SK-N-SH (cell line): ENCODE measurements around the gene OR10C1. TPM values are rescaled to one million over a fixed set of nuclear protein-coding genes. Genes with fewer than 3 reads are reported as not detected.

ENCODE experiments used
- CTCF ChIA-PET: fragments of 300-600, 350-600 bp; formaldehyde crosslinking; extraction: SDS; loops from one replicate; lab custom pipeline; 2021; lab: Yijun Ruan, JAX
- POLR2A ChIA-PET: fragments of 350-600 bp; sonication (Branson Sonifier 250); formaldehyde crosslinking; extraction: SDS; loops from one replicate; lab custom pipeline; 2020; ENCODE audit warnings: antibody characterized with exemption, inconsistent platforms; lab: Yijun Ruan, JAX
- DNase-seq: peaks from one replicate; pipeline ENCODE4 v3.0.0; 2012
- H2AFZ ChIP-seq: fragments of 200-600 bp; sonication (generic); 2 replicates; pipeline ENCODE4 v1.8.1; 2016; ENCODE audit warnings: antibody characterized with exemption, mild to moderate bottlenecking, low read depth
- H3F3A ChIP-seq: fragments of 200-600 bp; sonication (generic); replicated peaks from 2 replicates; pipeline ENCODE3; 2016; ENCODE audit warnings: antibody characterized with exemption, mild to moderate bottlenecking; ENCODE audit not compliant: insufficient read depth
- H3K27ac ChIP-seq, 2 experiments: fragments of 200-500 bp in 1 of 2; fragments of 200-600 bp in 1 of 2; sonication (Bioruptor generic) in 1 of 2; sonication (generic), shearing (Covaris generic) in 1 of 2; 2 replicates each; pipeline versions ENCODE4 v1.5.1 to v1.6.1; 2014 to 2016; ENCODE audit warnings: low read depth in 2 of 2, inconsistent platforms in 1 of 2, low read length in 1 of 2, mild to moderate bottlenecking in 1 of 2, mixed read lengths in 1 of 2
- H3K27me3 ChIP-seq: fragments of 200-600 bp; sonication (generic), shearing (Covaris generic); 2 replicates; pipeline ENCODE4 v1.6.1; 2016; ENCODE audit warnings: mixed run types; ENCODE audit not compliant: insufficient read depth
- H3K36me3 ChIP-seq, 2 experiments: fragments of 200-500 bp in 1 of 2; fragments of 200-600 bp in 1 of 2; sonication (Bioruptor generic) in 1 of 2; sonication (generic) in 1 of 2; replicated peaks in 1 of 2; 2 replicates each; pipeline versions ENCODE3 to v1.5.1; 2014 to 2016; ENCODE audit warnings: low read length in 1 of 2, mild to moderate bottlenecking in 1 of 2; ENCODE audit not compliant: insufficient read depth in 2 of 2, control insufficient read depth in 1 of 2
- H3K4me1 ChIP-seq, 2 experiments: fragments of 200-500 bp in 1 of 2; fragments of 200-600 bp in 1 of 2; sonication (Bioruptor generic) in 1 of 2; sonication (generic), shearing (Covaris generic) in 1 of 2; 2 replicates each; pipeline versions ENCODE4 v1.5.1 to v1.6.1; 2014 to 2016; ENCODE audit warnings: low read depth in 1 of 2, low read length in 1 of 2, mixed run types in 1 of 2; ENCODE audit not compliant: insufficient read depth in 2 of 2, control insufficient read depth in 1 of 2
- H3K4me2 ChIP-seq: fragments of 200-600 bp; sonication (generic), shearing (Covaris generic); 2 replicates; pipeline ENCODE4 v1.6.1; 2017; ENCODE audit warnings: mixed run types
- H3K4me3 ChIP-seq, 2 experiments: fragments of 200-500 bp in 1 of 2; fragments of 200-600 bp in 1 of 2; sonication (Bioruptor generic) in 1 of 2; sonication (generic), shearing (Covaris generic) in 1 of 2; 2 replicates each; pipeline versions ENCODE4 v1.5.1 to v1.8.1; 2014 to 2016; ENCODE audit warnings: low read depth in 2 of 2, inconsistent platforms in 1 of 2, low read length in 1 of 2, mild to moderate bottlenecking in 1 of 2, mixed read lengths in 1 of 2, moderate library complexity in 1 of 2
- H3K79me2 ChIP-seq: fragments of 200-600 bp; sonication (generic); 2 replicates; pipeline ENCODE4 v1.8.1; 2017; ENCODE audit warnings: mild to moderate bottlenecking; ENCODE audit not compliant: insufficient read depth
- H3K9ac ChIP-seq: fragments of 200-600 bp; sonication (generic); 2 replicates; pipeline ENCODE4 v1.6.1; 2017; ENCODE audit warnings: mixed run types
- H3K9me2 ChIP-seq: fragments of 200-600 bp; sonication (generic); 2 replicates; pipeline ENCODE4 v1.6.1; 2017; ENCODE audit warnings: mixed run types
- H3K9me3 ChIP-seq: fragments of 200-600 bp; sonication (generic); 2 replicates; pipeline ENCODE4 v1.6.1; 2017; ENCODE audit warnings: mixed run types, mild to moderate bottlenecking, moderate library complexity
- H4K20me1 ChIP-seq: fragments of 200-600 bp; sonication (generic); 2 replicates; pipeline ENCODE4 v1.6.1; 2017; ENCODE audit warnings: mild to moderate bottlenecking, mixed run types; ENCODE audit not compliant: insufficient read depth
- CHD2 ChIP-seq: fragments of 150-350 bp; IDR thresholded peaks from 2 replicates; pipeline ENCODE4 v1.6.1; 2018; ENCODE audit warnings: low read length; ENCODE audit not compliant: partially characterized antibody
- EP300 ChIP-seq, 2 experiments: IDR thresholded peaks; 2 replicates each; pipeline versions ENCODE4 v1.4.0 to v1.6.1; 2012; ENCODE audit warnings: borderline replicate concordance in 1 of 2, low read depth in 1 of 2, low read length in 1 of 2
- EZH2phosphoT487 ChIP-seq: fragments of 200-600 bp; sonication (generic); IDR thresholded peaks from 2 replicates; pipeline ENCODE4 v1.6.1; 2017; ENCODE audit warnings: low read depth, mixed run types, mild to moderate bottlenecking, antibody characterized with exemption, moderate library complexity, borderline replicate concordance
- MXI1 ChIP-seq: IDR thresholded peaks from 2 replicates; pipeline ENCODE4 v1.6.1; 2012; ENCODE audit warnings: mild to moderate bottlenecking, low read depth, low read length, improper control_type of control experiment
- NFIC ChIP-seq: IDR thresholded peaks from 2 replicates; pipeline ENCODE4 v1.4.0; 2012; ENCODE audit warnings: borderline replicate concordance
- NRF1 ChIP-seq: IDR thresholded peaks from 2 replicates; pipeline ENCODE4 v1.6.1; 2012; ENCODE audit warnings: low read depth, mild to moderate bottlenecking, low read length
- RCOR1 ChIP-seq: fragments of 150-350 bp; IDR thresholded peaks from 2 replicates; pipeline ENCODE4 v1.6.1; 2017; ENCODE audit warnings: antibody characterized with exemption, low read length
- SIN3A ChIP-seq: IDR thresholded peaks from 2 replicates; pipeline ENCODE4 v1.6.1; 2012; ENCODE audit warnings: low read depth, mild to moderate bottlenecking, low read length, moderate library complexity, borderline replicate concordance
- TAF1 ChIP-seq: IDR thresholded peaks from 2 replicates; pipeline ENCODE4 v1.6.1; 2012; ENCODE audit warnings: low read depth, mild to moderate bottlenecking, low read length, moderate library complexity, borderline replicate concordance
- TCF12 ChIP-seq: IDR thresholded peaks from 2 replicates; pipeline ENCODE4 v1.4.0; 2012
- YY1 ChIP-seq: IDR thresholded peaks from 2 replicates; pipeline ENCODE4 v1.4.0; 2012; ENCODE audit warnings: low read depth, mild to moderate bottlenecking
- ZBTB33 ChIP-seq: IDR thresholded peaks from 2 replicates; pipeline ENCODE4 v1.4.0; 2012; ENCODE audit warnings: low read depth, borderline replicate concordance
- WGBS: methylation state at CpG from one replicate; pipeline ENCODE4 v1.1.6; 2017; ENCODE audit warnings: low lambda C conversion rate; 5-methylcytosine and 5-hydroxymethylcytosine counted together
- polyA plus RNA-seq, 3 experiments: library from polyadenylated mRNA; depleted of rRNA; stranded (reverse); fragments of >200 nt; gene quantifications; 2 replicates each; pipeline ENCODE4 v1.2.3, GENCODE V29; 2012
- TF ChIP-seq, protein P1 (sequence below): IDR thresholded peaks from 2 replicates; pipeline ENCODE4; 2012
- TF ChIP-seq, protein P2 (sequence below): IDR thresholded peaks from 2 replicates; pipeline ENCODE4 v1.6.1; 2012; ENCODE audit warnings: mild to moderate bottlenecking, low read depth, low read length, moderate library complexity
- TF ChIP-seq, protein P3 (sequence below): IDR thresholded peaks from 2 replicates; pipeline ENCODE4 v1.4.0; 2012; ENCODE audit warnings: low read depth, borderline replicate concordance

OR10C1 gene
- polyA plus RNA-seq, 1 of the 3 experiments (the other 2 are of a cell fraction), result not detected

DNA sequence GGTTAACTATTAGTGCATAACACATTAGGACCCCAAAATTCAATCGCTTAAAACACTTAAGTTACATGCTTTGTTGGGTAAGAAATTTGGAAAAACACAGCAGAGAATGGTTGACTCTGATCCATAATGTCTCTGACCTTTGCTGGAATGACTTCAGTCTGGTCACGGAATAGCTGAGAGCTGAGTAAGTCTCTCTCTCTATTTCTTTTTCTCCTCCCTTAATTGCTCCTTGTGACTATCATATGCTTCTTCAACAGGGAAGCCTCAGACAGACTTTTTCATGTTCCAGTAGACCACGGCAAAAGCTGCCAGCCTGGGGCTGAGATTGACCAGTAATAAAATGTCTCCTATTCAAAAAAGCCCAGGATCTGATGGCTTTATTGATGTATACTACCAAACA lies 19.6 kb upstream of the OR10C1 start:
- H3K4me1 ChIP-seq, result no peaks in the 10 kb centered on the region
- no peaks in the 10 kb centered on the region for H3K36me3 ChIP-seq
- H3K27ac ChIP-seq, result no peak overlapping the region
- no peaks in the 10 kb centered on the region for H3F3A ChIP-seq
- POLR2A ChIA-PET, result no interaction called here
- no peak overlapping the region for H3K4me2 ChIP-seq
- no peak overlapping the region for H3K4me3 ChIP-seq
- no peaks in the 10 kb centered on the region for H3K9me3 ChIP-seq
- WGBS, result 3% methylated on average over 3 of the region's 3 CpGs
- H3K27me3 ChIP-seq, result peaks cover 6% of the 10 kb centered on the region
- H4K20me1 ChIP-seq, result no peaks in the 10 kb centered on the region
- no peak for DNase-seq
- H3K9me2 ChIP-seq, result no peaks in the 10 kb centered on the region
- H2AFZ ChIP-seq, result no peak overlapping the region
- CTCF ChIA-PET, result no interaction called here
- TF ChIP-seq, protein P1, sequence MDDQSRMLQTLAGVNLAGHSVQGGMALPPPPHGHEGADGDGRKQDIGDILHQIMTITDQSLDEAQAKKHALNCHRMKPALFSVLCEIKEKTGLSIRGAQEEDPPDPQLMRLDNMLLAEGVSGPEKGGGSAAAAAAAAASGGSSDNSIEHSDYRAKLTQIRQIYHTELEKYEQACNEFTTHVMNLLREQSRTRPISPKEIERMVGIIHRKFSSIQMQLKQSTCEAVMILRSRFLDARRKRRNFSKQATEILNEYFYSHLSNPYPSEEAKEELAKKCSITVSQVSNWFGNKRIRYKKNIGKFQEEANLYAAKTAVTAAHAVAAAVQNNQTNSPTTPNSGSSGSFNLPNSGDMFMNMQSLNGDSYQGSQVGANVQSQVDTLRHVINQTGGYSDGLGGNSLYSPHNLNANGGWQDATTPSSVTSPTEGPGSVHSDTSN, result no peak
- TF ChIP-seq, protein P2, sequence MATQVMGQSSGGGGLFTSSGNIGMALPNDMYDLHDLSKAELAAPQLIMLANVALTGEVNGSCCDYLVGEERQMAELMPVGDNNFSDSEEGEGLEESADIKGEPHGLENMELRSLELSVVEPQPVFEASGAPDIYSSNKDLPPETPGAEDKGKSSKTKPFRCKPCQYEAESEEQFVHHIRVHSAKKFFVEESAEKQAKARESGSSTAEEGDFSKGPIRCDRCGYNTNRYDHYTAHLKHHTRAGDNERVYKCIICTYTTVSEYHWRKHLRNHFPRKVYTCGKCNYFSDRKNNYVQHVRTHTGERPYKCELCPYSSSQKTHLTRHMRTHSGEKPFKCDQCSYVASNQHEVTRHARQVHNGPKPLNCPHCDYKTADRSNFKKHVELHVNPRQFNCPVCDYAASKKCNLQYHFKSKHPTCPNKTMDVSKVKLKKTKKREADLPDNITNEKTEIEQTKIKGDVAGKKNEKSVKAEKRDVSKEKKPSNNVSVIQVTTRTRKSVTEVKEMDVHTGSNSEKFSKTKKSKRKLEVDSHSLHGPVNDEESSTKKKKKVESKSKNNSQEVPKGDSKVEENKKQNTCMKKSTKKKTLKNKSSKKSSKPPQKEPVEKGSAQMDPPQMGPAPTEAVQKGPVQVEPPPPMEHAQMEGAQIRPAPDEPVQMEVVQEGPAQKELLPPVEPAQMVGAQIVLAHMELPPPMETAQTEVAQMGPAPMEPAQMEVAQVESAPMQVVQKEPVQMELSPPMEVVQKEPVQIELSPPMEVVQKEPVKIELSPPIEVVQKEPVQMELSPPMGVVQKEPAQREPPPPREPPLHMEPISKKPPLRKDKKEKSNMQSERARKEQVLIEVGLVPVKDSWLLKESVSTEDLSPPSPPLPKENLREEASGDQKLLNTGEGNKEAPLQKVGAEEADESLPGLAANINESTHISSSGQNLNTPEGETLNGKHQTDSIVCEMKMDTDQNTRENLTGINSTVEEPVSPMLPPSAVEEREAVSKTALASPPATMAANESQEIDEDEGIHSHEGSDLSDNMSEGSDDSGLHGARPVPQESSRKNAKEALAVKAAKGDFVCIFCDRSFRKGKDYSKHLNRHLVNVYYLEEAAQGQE, result no peak
- TF ChIP-seq, protein P3, sequence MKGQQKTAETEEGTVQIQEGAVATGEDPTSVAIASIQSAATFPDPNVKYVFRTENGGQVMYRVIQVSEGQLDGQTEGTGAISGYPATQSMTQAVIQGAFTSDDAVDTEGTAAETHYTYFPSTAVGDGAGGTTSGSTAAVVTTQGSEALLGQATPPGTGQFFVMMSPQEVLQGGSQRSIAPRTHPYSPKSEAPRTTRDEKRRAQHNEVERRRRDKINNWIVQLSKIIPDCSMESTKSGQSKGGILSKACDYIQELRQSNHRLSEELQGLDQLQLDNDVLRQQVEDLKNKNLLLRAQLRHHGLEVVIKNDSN, result no peak
- TF ChIP-seq YY1 (no peak), TAF1 (no peak), TCF12 (no peak), SIN3A (no peak), CHD2 (no peak), ZBTB33 (no peak), NRF1 (no peak), MXI1 (no peak), NFIC (no peak), RCOR1 (no peak), EZH2phosphoT487 (no peak), EP300 (IDR thresholded peaks at IDR 0.05; ENCODE audit: borderline replicate concordance in 1 of 2, low read depth in 1 of 2, low read length in 1 of 2) (no peak)
- H3K9ac ChIP-seq, result no peak overlapping the region
- no peaks in the 10 kb centered on the region for H3K79me2 ChIP-seq
